GM12872 (cell line): ENCODE results near the gene AP4S1.

ENCODE experiments used
- CTCF ChIP-seq: IDR thresholded peaks from 3 replicates; pipeline ENCODE4 v1.5.1; 2011; ENCODE audit warnings: low read depth, mild to moderate bottlenecking, low read length, moderate library complexity; ENCODE audit not compliant: insufficient read depth

The AP4S1 gene

GRCh38 chr14:31142455-31143087, 117.1 kb downstream of the AP4S1 start:
- TF ChIP-seq CTCF = no peak
